Hepatocyte (in vitro differentiated cells): Measurements from ENCODE around the gene FFAR3.

Experiments
- EZH2 ChIP-seq: fragments of 200-600 bp; sonication (generic); IDR thresholded peaks from 2 replicates; pipeline ENCODE4 v1.6.1; 2016; ENCODE audit warnings: antibody characterized with exemption, mild to moderate bottlenecking, borderline replicate concordance
- EZH2phosphoT487 ChIP-seq: fragments of 200-600 bp; sonication (generic); IDR thresholded peaks from one replicate; pipeline ENCODE4 v1.6.1; 2018; ENCODE audit warnings: antibody characterized with exemption, mild to moderate bottlenecking, low read depth, moderate library complexity; ENCODE audit not compliant: unreplicated experiment, severe bottlenecking
- TF ChIP-seq, protein P1 (sequence below): fragments of 200-600 bp; sonication (generic); IDR thresholded peaks from 2 replicates; pipeline ENCODE4 v1.5.1; 2016; ENCODE audit warnings: antibody characterized with exemption, mild to moderate bottlenecking; ENCODE audit not compliant: poor library complexity

DNA sequence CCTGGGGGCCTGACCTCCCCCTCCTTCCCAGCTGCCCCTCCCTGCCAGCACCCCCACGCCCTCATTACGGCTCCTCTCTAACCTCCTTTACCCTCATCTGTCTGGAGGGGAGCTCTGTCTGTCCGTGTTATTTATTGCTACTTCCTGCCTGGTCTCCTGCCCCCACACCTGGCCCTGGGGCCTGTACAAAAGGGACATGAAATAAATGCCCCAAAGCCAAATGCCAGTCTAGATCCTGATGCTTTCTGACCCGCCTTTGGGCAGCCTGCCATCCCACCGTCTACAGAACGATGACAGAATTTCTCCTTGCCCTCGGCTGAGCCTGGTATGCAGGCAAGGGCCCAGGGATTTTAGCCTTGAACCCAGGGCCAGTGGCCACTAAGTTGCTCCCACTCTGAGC lies 44.7 kb upstream of the FFAR3 start:
- TF ChIP-seq EZH2 = no peak
- TF ChIP-seq, protein P1, sequence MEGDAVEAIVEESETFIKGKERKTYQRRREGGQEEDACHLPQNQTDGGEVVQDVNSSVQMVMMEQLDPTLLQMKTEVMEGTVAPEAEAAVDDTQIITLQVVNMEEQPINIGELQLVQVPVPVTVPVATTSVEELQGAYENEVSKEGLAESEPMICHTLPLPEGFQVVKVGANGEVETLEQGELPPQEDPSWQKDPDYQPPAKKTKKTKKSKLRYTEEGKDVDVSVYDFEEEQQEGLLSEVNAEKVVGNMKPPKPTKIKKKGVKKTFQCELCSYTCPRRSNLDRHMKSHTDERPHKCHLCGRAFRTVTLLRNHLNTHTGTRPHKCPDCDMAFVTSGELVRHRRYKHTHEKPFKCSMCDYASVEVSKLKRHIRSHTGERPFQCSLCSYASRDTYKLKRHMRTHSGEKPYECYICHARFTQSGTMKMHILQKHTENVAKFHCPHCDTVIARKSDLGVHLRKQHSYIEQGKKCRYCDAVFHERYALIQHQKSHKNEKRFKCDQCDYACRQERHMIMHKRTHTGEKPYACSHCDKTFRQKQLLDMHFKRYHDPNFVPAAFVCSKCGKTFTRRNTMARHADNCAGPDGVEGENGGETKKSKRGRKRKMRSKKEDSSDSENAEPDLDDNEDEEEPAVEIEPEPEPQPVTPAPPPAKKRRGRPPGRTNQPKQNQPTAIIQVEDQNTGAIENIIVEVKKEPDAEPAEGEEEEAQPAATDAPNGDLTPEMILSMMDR = no peak
- no peak for TF ChIP-seq EZH2phosphoT487
